GM18951 (cell line): ENCODE results near the gene DAPK1.

Experiments
- POLR2A ChIP-seq: IDR thresholded peaks from 4 replicates; pipeline ENCODE4 v1.6.1; 2011; ENCODE audit warnings: mild to moderate bottlenecking; ENCODE audit not compliant: insufficient read length, insufficient read depth; ENCODE audit errors: extremely low read depth
- in situ Hi-C: fragments of 300-500 bp; cut with MboI; formaldehyde crosslinking; loops from one replicate; pipeline ENCODE4 v1.12.0; 2022; ENCODE audit warnings: low sequenced_read_pairs, mixed read lengths, inconsistent platforms; ENCODE audit not compliant: unreplicated experiment

DAPK1 gene

GRCh38 chr9:87594194-87594593 is 96.5 kb downstream of the DAPK1 start:
- no peak for TF ChIP-seq POLR2A
- in situ Hi-C loops, result no loop called here

DNA sequence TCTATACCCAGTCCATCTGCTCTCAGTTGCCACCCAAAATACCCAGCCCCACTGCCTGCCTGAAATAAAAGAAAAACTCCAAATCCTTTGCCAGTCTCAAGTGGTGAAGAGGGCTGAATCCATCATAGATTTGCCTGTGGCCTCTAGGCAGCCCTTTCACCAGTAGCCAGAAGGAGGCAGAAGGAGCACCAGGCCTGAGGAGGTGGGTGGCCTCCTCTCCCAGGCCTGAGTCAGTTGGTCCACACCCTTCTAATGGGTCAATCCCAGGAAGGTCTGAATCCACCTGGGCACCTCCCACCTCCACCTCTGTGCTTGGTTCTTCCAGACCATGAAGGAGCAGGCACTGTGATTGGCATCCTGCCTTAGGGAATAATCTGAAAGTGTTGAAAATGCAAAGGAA is 97.0 kb downstream of the DAPK1 start:
- in situ Hi-C loops, result no loop called here
- no peak for TF ChIP-seq POLR2A

DNA sequence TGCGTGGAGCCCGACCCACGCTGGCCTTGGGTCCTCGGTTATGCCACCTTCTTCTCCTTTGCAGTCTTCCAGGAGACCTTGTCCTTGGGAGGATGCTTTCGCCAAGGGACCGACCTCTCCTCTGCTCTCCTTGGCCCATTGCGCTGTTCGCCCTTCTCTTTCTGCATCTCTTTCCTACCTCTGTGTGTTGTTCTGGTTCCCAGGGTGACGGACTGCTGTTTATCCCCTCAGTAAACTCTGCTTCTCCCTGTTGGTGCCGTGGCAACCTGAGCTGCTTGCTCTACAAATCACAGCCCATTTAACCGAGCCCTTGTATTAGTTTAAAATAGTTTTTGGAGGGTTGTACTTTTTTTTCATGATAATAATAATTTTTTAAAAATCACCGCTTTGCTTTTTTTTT is 97.9 kb downstream of the DAPK1 start:
- no peak for TF ChIP-seq POLR2A
- in situ Hi-C loops, result no loop called here

- in situ Hi-C loops, result no loop called here
- no peak for TF ChIP-seq POLR2A
Observed at GRCh38 chr9:87596862-87597261, 99.2 kb downstream of the DAPK1 start.

- in situ Hi-C loops, result no loop called here
- TF ChIP-seq POLR2A, result no peak
Observed at GRCh38 chr9:87597710-87598443, 100.2 kb downstream of the DAPK1 start.

GRCh38 chr9:87599901-87600610 is 102.4 kb downstream of the DAPK1 start:
- in situ Hi-C loops, result no loop called here
- TF ChIP-seq POLR2A, result no peak

GRCh38 chr9:87601176-87601575 is 103.5 kb downstream of the DAPK1 start:
- no peak for TF ChIP-seq POLR2A
- in situ Hi-C loops, result no loop called here

GRCh38 chr9:87601595-87601994 is 103.9 kb downstream of the DAPK1 start:
- TF ChIP-seq POLR2A, result no peak
- in situ Hi-C loops, result no loop called here

- no peak for TF ChIP-seq POLR2A
- in situ Hi-C loops, result no loop called here
Observed at GRCh38 chr9:87602933-87603643, 105.4 kb downstream of the DAPK1 start.

GRCh38 chr9:87603854-87604490 is 106.3 kb downstream of the DAPK1 start:
- in situ Hi-C loops, result no loop called here
- TF ChIP-seq POLR2A, result no peak

DNA sequence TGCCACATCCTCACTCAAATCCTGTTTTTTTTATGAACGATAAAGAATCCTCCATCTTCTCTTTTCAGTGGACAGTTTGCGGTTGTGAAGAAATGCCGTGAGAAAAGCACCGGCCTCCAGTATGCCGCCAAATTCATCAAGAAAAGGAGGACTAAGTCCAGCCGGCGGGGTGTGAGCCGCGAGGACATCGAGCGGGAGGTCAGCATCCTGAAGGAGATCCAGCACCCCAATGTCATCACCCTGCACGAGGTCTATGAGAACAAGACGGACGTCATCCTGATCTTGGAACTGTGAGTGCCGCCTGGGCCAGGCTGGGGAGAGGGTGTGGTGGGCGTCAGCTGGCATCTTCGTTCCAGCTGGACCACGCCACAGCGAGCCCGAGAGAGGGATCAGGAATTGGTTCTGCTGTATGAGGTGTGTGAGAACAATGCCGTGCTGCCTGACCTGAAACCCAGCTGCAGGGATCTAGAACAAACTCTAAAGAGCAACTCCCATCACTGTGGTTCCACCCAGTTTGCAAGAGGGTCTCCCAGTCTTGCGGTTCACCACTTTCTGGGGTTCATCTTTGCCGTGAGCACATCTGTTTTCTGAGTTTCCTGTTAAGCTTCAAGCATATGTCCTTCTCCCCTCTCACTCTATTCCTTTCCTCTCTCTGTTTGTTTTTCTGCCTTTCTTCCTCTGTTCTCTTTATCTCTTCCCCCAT is 107.4 kb downstream of the DAPK1 start:
- in situ Hi-C loops, result no loop called here
- no peak for TF ChIP-seq POLR2A

DNA sequence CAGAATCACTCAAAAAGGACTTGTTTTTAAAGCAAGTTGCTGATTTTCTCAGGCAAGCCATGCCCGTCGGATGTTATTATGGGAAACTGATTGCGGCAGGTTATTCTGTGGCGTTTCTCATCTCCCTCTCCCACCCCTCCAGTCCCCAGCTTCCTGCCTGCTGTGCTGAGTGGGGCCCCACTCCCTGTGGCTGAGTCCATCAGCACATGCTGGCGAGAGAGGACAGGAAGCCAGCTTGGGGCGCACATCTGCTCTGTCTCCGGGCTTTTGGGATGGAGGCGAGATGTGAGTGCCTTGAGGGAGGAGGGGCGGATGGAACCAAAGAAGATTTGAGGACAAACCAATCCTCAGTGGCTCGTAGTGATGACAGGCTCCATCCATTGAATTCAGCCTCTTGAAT is 108.0 kb downstream of the DAPK1 start:
- in situ Hi-C loops, result no loop called here

More for the DNA sequence above, 108.0 kb downstream of the DAPK1 start:
- TF ChIP-seq POLR2A, result no peak
